ENCODE data around the gene ABCA9.
"Not testable (repeated sequence)": the region's sequence is repeated elsewhere in the genome, so short reads cannot be mapped to it uniquely, and the experiment has no call there.

GRCh38 chr17:68999743-69000142 is 61.0 kb downstream of the ABCA9 start:
- TF ChIP-seq CTCF (IDR thresholded peaks at IDR 0.05; ENCODE audit: low read depth, low read length); POLR2A (IDR thresholded peaks at IDR 0.05; ENCODE audit: extremely low read depth, insufficient read length); MYC (IDR thresholded peaks at IDR 0.05; ENCODE audit: low read depth, low read length); MAX (IDR thresholded peaks at IDR 0.05; ENCODE audit: low read depth, low read length): not testable (repeated sequence)

Data from NB4 (cell line).